SH-SY5Y (cell line): ENCODE data around the gene CASP10.

Experiments used
- GATA2 ChIP-seq: IDR thresholded peaks from 2 replicates; pipeline ENCODE4 v1.6.1; 2011; ENCODE audit warnings: mild to moderate bottlenecking, low read depth, low read length
- GATA3 ChIP-seq: IDR thresholded peaks from 2 replicates; pipeline ENCODE4 v1.6.1; 2011; ENCODE audit warnings: low read depth, mild to moderate bottlenecking, low read length, moderate library complexity

GRCh38 chr2:201219328-201220096 is 36.6 kb downstream of the CASP10 start:
- TF ChIP-seq GATA2: no peak
- TF ChIP-seq GATA3: no peak
